OCI-LY7 (cell line): ENCODE results near the gene ZBTB42. TPM values are rescaled to one million over a fixed set of nuclear protein-coding genes. Genes with fewer than 3 reads are reported as not detected.

Source experiments
- BruUV-seq: library from RNA; stranded (reverse); fragments of 400-500 nt; replicated peaks from 2 replicates; lab custom pipeline; 2021; lab: Mats Ljungman, UMichigan
- CTCF ChIA-PET: fragments of 300-600 bp; sonication (Branson Sonifier 250); formaldehyde crosslinking; loops from one replicate; lab custom pipeline; 2022; ENCODE audit warnings: antibody characterized with exemption; ENCODE audit not compliant: unreplicated experiment; lab: Charles Lee
- POLR2A ChIA-PET: fragments of 300-600 bp; sonication (Branson Sonifier 250); formaldehyde crosslinking; loops from one replicate; lab custom pipeline; 2022; ENCODE audit warnings: antibody characterized with exemption; lab: Charles Lee
- DNase-seq: peaks from one replicate; pipeline ENCODE4 v3.0.0-alpha.2; 2015; ENCODE audit warnings: low spot score
- H2AFZ ChIP-seq: fragments of 200-600 bp; sonication (generic), shearing (Covaris generic); 2 replicates; pipeline ENCODE4 v1.6.1; 2014; ENCODE audit warnings: mild to moderate bottlenecking, antibody characterized with exemption, low read length, moderate library complexity
- H3K27ac ChIP-seq: fragments of 200-600 bp; sonication (generic); 2 replicates; pipeline ENCODE4 v1.5.1; 2014; ENCODE audit warnings: mixed run types, low read depth, mild to moderate bottlenecking, moderate library complexity, low read length, inconsistent platforms; ENCODE audit not compliant: poor library complexity, severe bottlenecking
- H3K36me3 ChIP-seq: fragments of 200-600 bp; sonication (generic); 2 replicates; pipeline ENCODE4 v1.6.1; 2014; ENCODE audit warnings: mild to moderate bottlenecking, antibody characterized with exemption, low read length, moderate library complexity, mixed read lengths; ENCODE audit not compliant: insufficient read depth
- H3K4me1 ChIP-seq: fragments of 200-600 bp; sonication (generic); 2 replicates; pipeline ENCODE4 v1.5.1; 2014; ENCODE audit warnings: mild to moderate bottlenecking, low read length; ENCODE audit not compliant: insufficient read depth, poor library complexity, severe bottlenecking
- H3K4me2 ChIP-seq: fragments of 200-600 bp; sonication (generic); 2 replicates; pipeline ENCODE4 v1.6.1; 2014; ENCODE audit warnings: mild to moderate bottlenecking, low read length
- H3K4me3 ChIP-seq: fragments of 200-600 bp; sonication (generic); 2 replicates; pipeline ENCODE4 v1.5.1; 2014; ENCODE audit warnings: mild to moderate bottlenecking, low read depth, low read length; ENCODE audit not compliant: poor library complexity, severe bottlenecking
- H3K79me2 ChIP-seq: fragments of 200-600 bp; sonication (generic); 2 replicates; pipeline ENCODE4 v1.6.1; 2016; ENCODE audit warnings: low read depth, mild to moderate bottlenecking, low read length, moderate library complexity, mixed read lengths; ENCODE audit not compliant: insufficient read depth
- H3K9me2 ChIP-seq: fragments of 200-600 bp; sonication (generic); 2 replicates; pipeline ENCODE4 v1.6.1; 2016; ENCODE audit warnings: mild to moderate bottlenecking, low read length, mixed read lengths; ENCODE audit not compliant: insufficient read depth
- H3K9me3 ChIP-seq: fragments of 200-600 bp; sonication (generic); 2 replicates; pipeline ENCODE4 v1.6.1; 2014; ENCODE audit warnings: mild to moderate bottlenecking, mixed run types, low read length, mixed read lengths
- H4K20me1 ChIP-seq: fragments of 200-600 bp; sonication (generic); 2 replicates; pipeline ENCODE4 v1.6.1; 2014; ENCODE audit warnings: mild to moderate bottlenecking, antibody characterized with exemption, low read length, moderate library complexity, mixed read lengths; ENCODE audit not compliant: insufficient read depth
- CTCF ChIP-seq: fragments of 200-600 bp; sonication (generic); conservative IDR thresholded peaks from 2 replicates; pipeline ENCODE4 v1.5.1; 2014; ENCODE audit warnings: mild to moderate bottlenecking, antibody characterized with exemption, low read length, moderate library complexity, mixed read lengths
- EZH2phosphoT487 ChIP-seq: fragments of 200-600 bp; sonication (generic); IDR thresholded peaks from 2 replicates; pipeline ENCODE4 v1.6.1; 2018; ENCODE audit warnings: low read depth, borderline replicate concordance, mild to moderate bottlenecking, mixed run types, antibody characterized with exemption, low read length, moderate library complexity, mixed read lengths
- intact Hi-C: fragments of 100-400 bp; cut with micrococcal nuclease; formaldehyde crosslinking; loops from one replicate; pipeline ENCODE4 v1.10.0; 2022; ENCODE audit not compliant: unreplicated experiment
- total RNA-seq, 2 experiments: library from RNA; depleted of rRNA in 1 of 2; stranded (reverse); fragments of >200 nt in 1 of 2; shearing (Covaris generic) in 1 of 2; gene quantifications; 2 replicates each; pipeline ENCODE4 v1.2.3, GENCODE V29; 2014 to 2022

The ZBTB42 gene
- total RNA-seq, 2 experiments from 2014 or later, result 0.98 to 1.9 TPM

GRCh38 chr14:104777808-104778249, 23.1 kb upstream of the ZBTB42 start:
- CTCF ChIA-PET, result no interaction called here
- intact Hi-C loops, result no loop called here

GRCh38 chr14:104778694-104779331, 22.1 kb upstream of the ZBTB42 start:
- intact Hi-C loops, result no loop called here
- BruUV-seq, result no TSS peak
- Histone ChIP-seq H2AFZ (no peak overlapping the region), H3K27ac (no peak overlapping the region), H3K79me2 (no peaks in the 10 kb centered on the region), H3K36me3 (peaks cover 21% of the 10 kb centered on the region), H3K9me3 (no peaks in the 10 kb centered on the region), H3K4me1 (no peaks in the 10 kb centered on the region), H3K4me2 (no peak overlapping the region), H3K4me3 (no peak overlapping the region), H4K20me1 (no peaks in the 10 kb centered on the region), H3K9me2 (no peaks in the 10 kb centered on the region)
- POLR2A ChIA-PET, result no interaction called here
- no peak for DNase-seq
- no peak for TF ChIP-seq CTCF
- no peak for TF ChIP-seq EZH2phosphoT487
- CTCF ChIA-PET, result no interaction called here

More at GRCh38 chr14:104777808-104778249, 23.1 kb upstream of the ZBTB42 start:
- Histone ChIP-seq H3K4me2 (no peak overlapping the region), H4K20me1 (no peaks in the 10 kb centered on the region), H3K4me1 (no peaks in the 10 kb centered on the region), H3K79me2 (no peaks in the 10 kb centered on the region), H3K9me3 (no peaks in the 10 kb centered on the region), H2AFZ (no peak overlapping the region), H3K9me2 (no peaks in the 10 kb centered on the region), H3K36me3 (peaks cover 27% of the 10 kb centered on the region), H3K27ac (no peak overlapping the region), H3K4me3 (no peak overlapping the region)
- no peak for DNase-seq
- POLR2A ChIA-PET, result no interaction called here
- TF ChIP-seq CTCF, result no peak
- no peak for TF ChIP-seq EZH2phosphoT487
- no TSS peak for BruUV-seq

GRCh38 chr14:104779776-104780512, 21.0 kb upstream of the ZBTB42 start:
- Histone ChIP-seq H3K4me1 (no peaks in the 10 kb centered on the region), H3K36me3 (peaks cover 17% of the 10 kb centered on the region), H2AFZ (no peak overlapping the region), H3K9me2 (no peaks in the 10 kb centered on the region), H4K20me1 (no peaks in the 10 kb centered on the region), H3K4me3 (no peak overlapping the region), H3K4me2 (no peak overlapping the region), H3K79me2 (no peaks in the 10 kb centered on the region), H3K27ac (no peak overlapping the region), H3K9me3 (no peaks in the 10 kb centered on the region)
- no peak for DNase-seq
- TF ChIP-seq EZH2phosphoT487 (no peak), CTCF (no peak)
- ChIA-PET POLR2A (no interaction called here), CTCF (no interaction called here)
- intact Hi-C loops, result no loop called here
- BruUV-seq, result no TSS peak
